NCI-H748 (cell line): ENCODE data around the gene GPC6.
"Not testable (repeated sequence)": the region's sequence is repeated elsewhere in the genome, so short reads cannot be mapped to it uniquely, and the experiment has no call there.

Experiments
- DNase-seq: peaks from one replicate; lab custom pipeline; 2025; ENCODE audit not compliant: unreplicated experiment; lab: John Stamatoyannopoulos, UW

Gene GPC6

GRCh38 chr13:93318534-93319254, 92.1 kb downstream of the GPC6 start:
- no peak for DNase-seq

GRCh38 chr13:93320942-93321341, 94.3 kb downstream of the GPC6 start:
- DNase-seq: no peak

- not testable (repeated sequence) for DNase-seq
Measured at GRCh38 chr13:93323880-93324279, 97.3 kb downstream of the GPC6 start.

GRCh38 chr13:93325303-93326233, 99.0 kb downstream of the GPC6 start:
- DNase-seq: no peak

GRCh38 chr13:93326234-93326811, 99.7 kb downstream of the GPC6 start:
- DNase-seq: no peak

GRCh38 chr13:93328943-93329342, 102.3 kb downstream of the GPC6 start:
- DNase-seq: no peak

- no peak for DNase-seq
Measured at GRCh38 chr13:93336728-93337127, 110.1 kb downstream of the GPC6 start.

GRCh38 chr13:93338030-93338429, 111.4 kb downstream of the GPC6 start:
- no peak for DNase-seq

- DNase-seq: no peak
Measured at GRCh38 chr13:93338906-93339305, 112.3 kb downstream of the GPC6 start.

GRCh38 chr13:93339550-93339949, 112.9 kb downstream of the GPC6 start:
- no peak for DNase-seq

- DNase-seq: no peak
Measured at GRCh38 chr13:93341517-93341916, 114.9 kb downstream of the GPC6 start.

GRCh38 chr13:93343097-93343496, 116.5 kb downstream of the GPC6 start:
- DNase-seq: no peak

GRCh38 chr13:93344048-93344705, 117.6 kb downstream of the GPC6 start:
- peak; percentile 18 for DNase-seq

GRCh38 chr13:93345024-93345423, 118.4 kb downstream of the GPC6 start:
- DNase-seq: no peak

- no peak for DNase-seq
Measured at GRCh38 chr13:93345770-93346169, 119.2 kb downstream of the GPC6 start.

GRCh38 chr13:93352616-93353015, 126.0 kb downstream of the GPC6 start:
- no peak for DNase-seq

- peak; percentile 18 for DNase-seq
Measured at GRCh38 chr13:93355094-93355493, 128.5 kb downstream of the GPC6 start.

- peak; percentile 88 for DNase-seq
Measured at GRCh38 chr13:93356469-93356868, 129.9 kb downstream of the GPC6 start.

GRCh38 chr13:93360021-93360420, 133.4 kb downstream of the GPC6 start:
- no peak for DNase-seq

- peak; percentile 13 for DNase-seq
Measured at GRCh38 chr13:93361703-93362102, 135.1 kb downstream of the GPC6 start.

GRCh38 chr13:93364166-93364565, 137.6 kb downstream of the GPC6 start:
- DNase-seq: no peak
